ENCODE measurements around the gene MED8. TPM values are rescaled to one million over a fixed set of nuclear protein-coding genes. Genes with fewer than 3 reads are reported as not detected.

MED8 gene
- total and polyA plus RNA-seq, 2 of the 8 experiments (the other 6 are each of a cell fraction or from before 2014, with no cell fraction given), result 7.0 to 20.6 TPM

- Histone ChIP-seq H3K36me3 (ENCODE audit: control insufficient read depth in 2 of 4, insufficient read depth in 4 of 4, low read length in 3 of 4) (no peaks in the 10 kb centered on the region), H3K14ac (ENCODE audit: insufficient read length) (no peak overlapping the region), H2BK5ac (ENCODE audit: low read depth, low read length) (peak overlapping the region; percentile 81; the same call in 1 of the 2 replicates), H3K23ac (ENCODE audit: insufficient read length) (no peak overlapping the region), H4K20me1 (replicated peaks in 1 of 2; ENCODE audit: control insufficient read depth in 1 of 2, insufficient read depth in 2 of 2, low read length in 2 of 2) (no peaks in the 10 kb centered on the region), H3K79me2 (ENCODE audit: control insufficient read depth in 1 of 2, insufficient read depth in 2 of 2, low read length in 2 of 2) (no peaks in the 10 kb centered on the region), H3K4me1 (replicated peaks in 1 of 4; ENCODE audit: control insufficient read depth in 3 of 4, insufficient read depth in 4 of 4, low read length in 3 of 4) (peaks cover 4 to 15% (median 9%) of the 10 kb centered on the region in 4 experiments; a peak in 6 of 7 replicates), H3K9ac (replicated peaks in 1 of 4; ENCODE audit: extremely low read depth in 1 of 4, low read depth in 3 of 4, low read length in 3 of 4) (peak overlapping the region; percentile 56 to 74 (median 68)), H2BK120ac (replicated peaks; ENCODE audit: low read depth, low read length) (no peak overlapping the region), H3K23me2 (ENCODE audit: low read depth, low read length) (peaks cover 7% of the 10 kb centered on the region), H3K4me3 (ENCODE audit: extremely low read depth in 1 of 4, insufficient read depth in 2 of 4, low read depth in 3 of 4, low read length in 4 of 4) (peak overlapping the region; percentile 57 to 72 (median 69)), H3K4me2 (ENCODE audit: insufficient read depth in 1 of 2, low read depth in 2 of 2, low read length in 2 of 2) (peak overlapping the region; percentile 83 to 94), H3K27me3 (replicated peaks in 1 of 4; ENCODE audit: control insufficient read depth in 3 of 4, extremely low read depth in 1 of 4, insufficient read depth in 3 of 4, low read length in 3 of 4) (peaks cover 0 to 5% (median 0%) of the 10 kb centered on the region in 4 experiments; a peak in 2 of 7 replicates), H3K79me1 (ENCODE audit: low read depth, low read length) (no peaks in the 10 kb centered on the region), H3K27ac (ENCODE audit: low read depth, low read length) (peak overlapping the region; percentile 69; the same call in 1 of the 2 replicates), H2AK5ac (ENCODE audit: low read depth, low read length) (no peak overlapping the region), H2BK12ac (ENCODE audit: low read depth, low read length) (0 out of 2 replicates have a peak overlapping the region, but pooled peaks have one; percentile 29), H3K9me3 (ENCODE audit: insufficient read depth in 2 of 2, low read depth in 1 of 2, low read length in 1 of 2) (no peaks in the 10 kb centered on the region), H2AFZ (ENCODE audit: low read length) (peak overlapping the region; percentile 76), H2BK15ac (ENCODE audit: low read length) (no peak overlapping the region), H3K18ac (ENCODE audit: extremely low read depth, low read length) (peak overlapping the region; percentile 89), H4K5ac (ENCODE audit: insufficient read length, low read depth, low read length) (peak overlapping the region; percentile 12), H4K91ac (replicated peaks; ENCODE audit: insufficient read length, low read length) (no peak overlapping the region), H3K4ac (replicated peaks; ENCODE audit: insufficient read length, low read depth, low read length) (peak overlapping the region; percentile 4), H4K8ac (ENCODE audit: extremely low read depth, insufficient read depth, low read length) (peak overlapping the region; percentile 97), H3K56ac (replicated peaks; ENCODE audit: insufficient read length, low read depth, low read length) (peak overlapping the region; percentile 62), H2BK20ac (ENCODE audit: low read length) (no peak overlapping the region)
- TF ChIP-seq POLR2A (IDR thresholded peaks at IDR 0.05; ENCODE audit: control extremely low read depth in 1 of 2, low read depth in 2 of 2, low read length in 2 of 2) (no peak), E2F6 (IDR thresholded peaks at IDR 0.05) (0 out of 2 replicates have a peak, but pooled peaks have one; percentile 82), KDM4A (IDR thresholded peaks at IDR 0.05; ENCODE audit: low read depth, low read length, severe bottlenecking) (no peak)
- ChIA-PET CTCF (ENCODE audit: partially characterized antibody) (interaction anchor here (0.5 to 2.1 kb wide), 4 partner anchors 9 to 106 kb away, joined by 3 to 8 read pairs (median 4); no protein-coding TSS in a partner anchor), POLR2A (ENCODE audit: partially characterized antibody) (interaction anchor here (0.8 to 4.0 kb wide), 7 partner anchors 10 to 100 kb away, joined by 3 to 37 read pairs (median 3); partner anchors contain the start of gene CDC20)
- no peak for FAIRE-seq
- WGBS, 2 experiments (ENCODE audit: extremely low coverage in 1 of 2, insufficient coverage in 1 of 2, insufficient read length in 1 of 2, insufficient replicate concordance in 2 of 2, low coverage in 1 of 2, low lambda C conversion rate in 2 of 2, missing lambda C conversion rate in 1 of 2), result 23% methylated on average over 20 of the region's 22 CpGs; no CpG with 5 or more reads in 1 of the 2 experiments
- DNase-seq (ENCODE audit: low read depth in 1 of 2, low spot score in 2 of 2), result no peak
These were observed 41.2 kb downstream of the MED8 start for GRCh38 chr1:43348343-43348808.

Measured in H1 (cell line).